Ovary (tissue), 9 donors: Measurements from ENCODE around the gene THUMPD3. TPM values are rescaled to one million over a fixed set of nuclear protein-coding genes. Genes with fewer than 3 reads are reported as not detected.

Experiments used
- DNase-seq, 5 donors: peaks; one replicate each; pipeline ENCODE4 v3.0.0-alpha.2; 2019 to 2020
- H3K27ac ChIP-seq, 2 donors: fragments of 200-600 bp; one replicate each; pipeline versions ENCODE4 v1.5.1 to v1.8.0; 2019 to 2022
- H3K27me3 ChIP-seq: fragments of 200-600 bp; one replicate; pipeline ENCODE4 v1.8.0; 2022
- H3K36me3 ChIP-seq: fragments of 200-600 bp; sonication (generic); one replicate; pipeline ENCODE4 v1.5.1; 2019
- H3K4me1 ChIP-seq: one replicate; pipeline ENCODE4 v1.8.1; 2013; ENCODE audit warnings: mild to moderate bottlenecking, moderate library complexity; ENCODE audit not compliant: insufficient read depth
- H3K4me3 ChIP-seq: fragments of 200-600 bp; sonication (generic); one replicate; pipeline ENCODE4 v1.5.1; 2017
- H3K9me3 ChIP-seq, 2 donors: fragments of 200-600 bp in 1 of 2; sonication (generic) in 1 of 2; one replicate each; pipeline versions ENCODE4 v1.5.1 to v1.8.1; 2013 to 2019; ENCODE audit warnings: mild to moderate bottlenecking in 1 of 2, moderate library complexity in 1 of 2
- EP300 ChIP-seq: sonication (generic); formaldehyde crosslinking; IDR thresholded peaks from one replicate; pipeline ENCODE4 v1.6.1; 2017; ENCODE audit warnings: antibody characterized with exemption
- POLR2A ChIP-seq: fragments of 450-650 bp; IDR thresholded peaks from one replicate; pipeline ENCODE4 v1.6.1; 2017; ENCODE audit warnings: antibody characterized with exemption, mild to moderate bottlenecking, moderate library complexity
- WGBS, 3 donors: extraction: QIAGEN DNeasy Blood & Tissue Kit in 1 of 3; methylation state at CpG; one replicate each; pipeline versions ENCODE4 v1.1.5 to v1.1.7; 2013 to 2017; 5-methylcytosine and 5-hydroxymethylcytosine counted together
- intact Hi-C, 4 donors: fragments of 100-400 bp; cut with DNase I; formaldehyde crosslinking; loops; one replicate each; pipeline versions ENCODE4 v1.11.0 to v1.15.1; 2022 to 2023
- polyA plus RNA-seq, 2 donors: library from polyadenylated mRNA; stranded (reverse); fragments of 200-250 nt in 1 of 2; fragments of 350-450 nt in 1 of 2; fragmentation: Illumina TruSeq in 1 of 2; extraction: RNeasy Lipid Tissue Mini Kit (QIAGEN cat#74804) in 1 of 2; gene quantifications; one replicate each; pipeline ENCODE4 v1.2.3, GENCODE V29; 2013 to 2014
- total RNA-seq, 7 donors: library from RNA; depleted of rRNA in 2 of 7; stranded (reverse); fragments of >200 nt in 2 of 7; fragmentation: NEBNext Ultra II Directional in 3 of 7; extraction: Animal tissue kit (Norgen Biotek cat#: 25700) in 3 of 7; gene quantifications; one replicate each; pipeline versions ENCODE4 v1.1.0 to v1.2.4, GENCODE V29; 2016 to 2023
- TF ChIP-seq, protein P1 (sequence below), 3 donors: fragments of 450-650 bp in 2 of 3; fragments of 200-600 bp in 1 of 3; IDR thresholded peaks; one replicate each; pipeline versions ENCODE4 v1.5.1 to v1.8.0; 2016 to 2022; ENCODE audit warnings: antibody characterized with exemption in 3 of 3, mild to moderate bottlenecking in 1 of 3
- donor health status: DM: no; HTN: no; CAD: no; lungs with moderate emphysema.
- donor health status: DM: no; HTN: no; CAD: no.
- donor health status: Bipolar disorder and iron deficiency.
- donor health status: DM: yes; HTN: yes; CAD: no.
- donor health status: DM: no; HTN: no; CAD: no.
- donor health status: DM: yes; HTN: yes; CAD: no.

THUMPD3 gene
- total and polyA plus RNA-seq, 9 donors, result 11.9 to 35.1 (median 25.9) TPM

DNA sequence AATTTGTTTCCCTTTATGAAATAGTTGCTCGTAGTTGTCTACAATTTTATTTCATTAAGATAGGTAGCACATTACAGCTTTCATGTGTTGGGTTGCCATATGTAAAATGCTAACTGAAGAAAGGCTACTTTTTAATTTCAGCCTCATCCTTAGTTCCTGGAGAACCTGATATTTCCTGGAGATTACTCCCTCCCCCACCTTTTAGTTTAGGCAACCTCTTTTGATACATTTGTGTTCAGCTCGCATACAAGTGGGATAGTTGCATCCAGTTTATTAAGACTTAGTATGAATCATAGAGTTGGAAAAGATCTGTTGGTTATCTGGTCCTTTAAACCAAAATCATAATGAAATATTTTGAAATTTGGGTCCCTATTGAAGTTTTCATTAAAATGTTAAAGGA, 40.6 kb downstream of the THUMPD3 start:
- 23 to 36% (median 30%) methylated on average over 2 of the region's 2 CpGs for WGBS, 3 donors
- TF ChIP-seq POLR2A (no peak), EP300 (no peak)
- TF ChIP-seq, protein P1, sequence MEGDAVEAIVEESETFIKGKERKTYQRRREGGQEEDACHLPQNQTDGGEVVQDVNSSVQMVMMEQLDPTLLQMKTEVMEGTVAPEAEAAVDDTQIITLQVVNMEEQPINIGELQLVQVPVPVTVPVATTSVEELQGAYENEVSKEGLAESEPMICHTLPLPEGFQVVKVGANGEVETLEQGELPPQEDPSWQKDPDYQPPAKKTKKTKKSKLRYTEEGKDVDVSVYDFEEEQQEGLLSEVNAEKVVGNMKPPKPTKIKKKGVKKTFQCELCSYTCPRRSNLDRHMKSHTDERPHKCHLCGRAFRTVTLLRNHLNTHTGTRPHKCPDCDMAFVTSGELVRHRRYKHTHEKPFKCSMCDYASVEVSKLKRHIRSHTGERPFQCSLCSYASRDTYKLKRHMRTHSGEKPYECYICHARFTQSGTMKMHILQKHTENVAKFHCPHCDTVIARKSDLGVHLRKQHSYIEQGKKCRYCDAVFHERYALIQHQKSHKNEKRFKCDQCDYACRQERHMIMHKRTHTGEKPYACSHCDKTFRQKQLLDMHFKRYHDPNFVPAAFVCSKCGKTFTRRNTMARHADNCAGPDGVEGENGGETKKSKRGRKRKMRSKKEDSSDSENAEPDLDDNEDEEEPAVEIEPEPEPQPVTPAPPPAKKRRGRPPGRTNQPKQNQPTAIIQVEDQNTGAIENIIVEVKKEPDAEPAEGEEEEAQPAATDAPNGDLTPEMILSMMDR (IDR thresholded peaks at IDR 0.05), result no peak
- no peaks in the 10 kb centered on the region for H3K27me3 ChIP-seq
- no peak overlapping the region for H3K4me3 ChIP-seq
- H3K9me3 ChIP-seq, result no peaks in the 10 kb centered on the region
- H3K4me1 ChIP-seq, result peaks cover 22% of the 10 kb centered on the region
- H3K36me3 ChIP-seq, result no peaks in the 10 kb centered on the region
- intact Hi-C loops, result no loop called here
- DNase-seq, result no peak
- no peak overlapping the region for H3K27ac ChIP-seq

DNA sequence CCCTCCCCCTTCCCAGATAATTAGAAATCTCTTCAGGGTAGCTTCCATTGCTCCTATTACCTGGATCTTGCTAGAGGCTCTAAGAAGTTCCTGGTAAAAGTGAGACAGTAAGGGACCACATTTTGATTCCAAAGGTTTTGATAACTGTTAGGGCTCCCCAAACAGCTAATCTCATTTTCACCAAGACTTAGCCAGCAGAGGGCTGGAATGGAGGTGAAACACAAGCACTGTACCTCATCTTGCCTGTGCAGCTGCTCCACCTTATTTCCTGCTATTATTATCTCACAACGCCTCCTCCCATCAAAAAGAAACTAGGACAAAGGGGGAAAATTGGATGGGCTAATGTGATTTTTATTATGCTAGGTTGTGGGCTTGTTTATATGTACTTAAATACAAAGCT, 41.8 kb downstream of the THUMPD3 start:
- Histone ChIP-seq H3K4me1 (peaks cover 22% of the 10 kb centered on the region), H3K27ac (no peak overlapping the region), H3K27me3 (no peaks in the 10 kb centered on the region), H3K9me3 (no peaks in the 10 kb centered on the region), H3K4me3 (no peak overlapping the region), H3K36me3 (no peaks in the 10 kb centered on the region)
- no peak for DNase-seq
- WGBS, 3 donors, result 8 to 19% (median 15%) methylated on average over 1 of the region's 1 CpG
- TF ChIP-seq POLR2A, result no peak
- TF ChIP-seq EP300, result no peak
- TF ChIP-seq, protein P1 (IDR thresholded peaks at IDR 0.05), result no peak
- intact Hi-C loops, result no loop called here

DNA sequence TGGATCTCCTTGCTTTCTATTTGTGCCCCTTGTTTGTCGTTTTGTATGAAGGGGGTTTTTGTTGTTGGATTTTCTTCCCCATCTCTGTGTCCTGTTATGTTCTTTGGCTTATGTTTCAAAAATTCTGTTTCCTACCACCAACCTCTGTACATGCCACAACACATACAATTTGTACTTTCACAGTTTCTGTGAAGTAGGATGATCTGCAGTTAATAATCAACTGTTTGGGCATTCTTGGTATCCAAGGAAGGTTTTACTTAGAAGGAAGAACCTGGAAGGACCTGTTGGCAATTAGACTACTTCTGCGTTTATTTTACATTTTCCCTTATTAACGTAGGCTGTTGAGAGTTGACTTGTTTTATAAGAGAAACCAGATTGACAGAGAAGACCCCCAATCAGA, 42.9 kb downstream of the THUMPD3 start:
- 59 to 67% (median 65%) methylated on average over 3 of the region's 3 CpGs for WGBS, 3 donors
- H3K27ac ChIP-seq, result no peak overlapping the region

DNA sequence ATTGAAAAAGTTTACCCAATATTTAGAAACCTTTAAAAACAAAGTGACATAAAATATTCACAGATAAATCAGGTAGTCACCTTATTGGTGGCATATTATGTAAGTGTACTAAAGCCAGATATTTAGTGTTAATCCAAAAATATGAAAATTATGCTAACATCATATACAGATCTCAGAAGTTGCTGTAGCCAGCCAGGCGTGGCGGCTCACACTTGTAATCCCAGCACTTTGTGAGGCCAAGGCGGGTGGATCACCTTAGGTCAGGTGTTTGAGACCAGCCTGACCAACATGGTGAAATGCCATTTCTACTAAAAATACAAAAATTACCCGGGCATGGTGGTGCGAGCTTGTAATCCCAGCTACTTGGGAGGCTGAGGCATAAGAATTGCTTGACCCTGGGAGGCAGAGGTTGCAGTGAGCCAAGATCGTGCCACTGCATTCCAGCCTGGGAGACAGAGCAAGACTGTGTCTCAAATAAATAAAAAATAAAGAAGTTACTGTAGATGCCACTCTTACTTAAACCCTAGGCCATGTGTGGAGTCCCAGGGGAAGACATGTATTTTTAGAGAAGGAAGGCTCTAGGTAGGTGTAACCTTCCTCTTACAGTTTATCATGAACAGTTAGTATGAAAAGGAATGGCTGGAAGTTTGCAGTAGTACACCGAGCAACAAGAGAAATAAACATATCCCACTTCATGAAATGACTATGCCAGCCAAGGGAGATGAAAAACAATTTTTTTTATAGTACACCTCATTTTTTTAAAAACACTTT, 44.2 kb downstream of the THUMPD3 start:
- H3K36me3 ChIP-seq, result no peaks in the 10 kb centered on the region

More for the DNA sequence above, 42.9 kb downstream of the THUMPD3 start:
- no peak overlapping the region for H3K4me3 ChIP-seq
- DNase-seq, result no peak
- no peaks in the 10 kb centered on the region for H3K36me3 ChIP-seq
- H3K9me3 ChIP-seq, result no peaks in the 10 kb centered on the region
- no peaks in the 10 kb centered on the region for H3K27me3 ChIP-seq
- TF ChIP-seq POLR2A (no peak), EP300 (no peak)
- TF ChIP-seq, protein P1 (IDR thresholded peaks at IDR 0.05), result no peak
- intact Hi-C loops, result no loop called here
- peaks cover 21% of the 10 kb centered on the region for H3K4me1 ChIP-seq

More for the DNA sequence above, 44.2 kb downstream of the THUMPD3 start:
- TF ChIP-seq, protein P1 (IDR thresholded peaks at IDR 0.05), result no peak
- TF ChIP-seq POLR2A (no peak), EP300 (no peak)
- 74 to 81% (median 79%) methylated on average over 7 of the region's 7 CpGs for whole genome bisulfite sequencing, 3 donors
- Histone ChIP-seq H3K9me3 (no peaks in the 10 kb centered on the region), H3K4me1 (peaks cover 22% of the 10 kb centered on the region), H3K27me3 (no peaks in the 10 kb centered on the region), H3K27ac (no peak overlapping the region), H3K4me3 (no peak overlapping the region)
- DNase-seq, result no peak
- intact Hi-C loops, result no loop called here
